K562 (cell line): ENCODE measurements around the gene PIP5KL1. TPM values are rescaled to one million over a fixed set of nuclear protein-coding genes. Genes with fewer than 3 reads are reported as not detected.

Experiments
- ATAC-seq: fragments of 200-7000 bp; cut with Tn5 transposase; 3 replicates; pipeline ENCODE4 v1.9.1; 2020; ENCODE audit warnings: moderate library complexity
- BruUV-seq: library from RNA; stranded (reverse); fragments of 400-500 nt; replicated peaks from 2 replicates; lab custom pipeline; 2021; lab: Mats Ljungman, UMichigan
- CTCF ChIA-PET: fragments of 300-600 bp; formaldehyde crosslinking; extraction: SDS; loops from one replicate; lab custom pipeline; 2021; ENCODE audit warnings: low intra/inter-chr PET ratio; lab: Yijun Ruan, JAX
- POLR2A ChIA-PET: fragments of 300-600, 350-650 bp; sonication (Branson Sonifier 250); formaldehyde crosslinking; extraction: SDS; loops from one replicate; lab custom pipeline; 2021; ENCODE audit warnings: antibody characterized with exemption, inconsistent platforms; lab: Yijun Ruan, JAX
- DNase-seq, 4 experiments: peaks; one replicate each; pipeline versions ENCODE4 v3.0.0 to v3.0.0-alpha.2; 2011 to 2018; ENCODE audit warnings: low spot score in 3 of 4, mixed read lengths in 3 of 4; ENCODE audit errors: extremely low read depth in 1 of 4
- FAIRE-seq: peaks from 2 replicates; lab custom pipeline; 2011; peaks lifted over from hg19 to GRCh38; lab: Jason Lieb, UNC
- H2AFZ ChIP-seq: 2 replicates; pipeline ENCODE4 v1.6.0; 2011; ENCODE audit warnings: low read depth, low read length, control low read depth, inconsistent platforms
- H3K27ac ChIP-seq: fragments of 200-600 bp; 3 replicates; pipeline ENCODE4 v1.8.0; 2011; ENCODE audit warnings: low read depth, mild to moderate bottlenecking, control low read depth, inconsistent platforms, low read length, moderate library complexity, mixed read lengths; ENCODE audit errors: extremely low read depth
- H3K27me3 ChIP-seq, 2 experiments: fragments of 300-600 bp in 1 of 2; 2 replicates in 1 of 2; 3 replicates in 1 of 2; pipeline versions ENCODE4 v1.6.0 to v1.8.0; 2011; ENCODE audit warnings: inconsistent platforms in 2 of 2, low read length in 2 of 2, mild to moderate bottlenecking in 1 of 2, mixed read lengths in 1 of 2, moderate library complexity in 1 of 2; ENCODE audit not compliant: control insufficient read depth in 2 of 2, insufficient read depth in 2 of 2
- H3K36me3 ChIP-seq: fragments of 300-600 bp; 3 replicates; pipeline ENCODE4 v1.8.0; 2011; ENCODE audit warnings: mild to moderate bottlenecking, low read length, inconsistent platforms; ENCODE audit not compliant: control insufficient read depth, insufficient read depth
- H3K4me1 ChIP-seq, 2 experiments: fragments of 200-600 bp in 1 of 2; replicated peaks in 1 of 2; 2 replicates in 1 of 2; 3 replicates in 1 of 2; pipeline versions ENCODE4 v1.5.1 to v1.8.0; 2011; ENCODE audit warnings: inconsistent platforms in 2 of 2, low read length in 2 of 2, mild to moderate bottlenecking in 1 of 2, mixed read lengths in 1 of 2, moderate library complexity in 1 of 2; ENCODE audit not compliant: control insufficient read depth in 2 of 2, insufficient read depth in 2 of 2
- H3K4me2 ChIP-seq: 2 replicates; pipeline ENCODE4 v1.6.1; 2011; ENCODE audit warnings: low read length, control low read depth, inconsistent platforms, mixed read lengths; ENCODE audit not compliant: insufficient read depth
- H3K4me3 ChIP-seq: fragments of 200-600 bp; sonication (generic), shearing (Covaris generic); 2 replicates; pipeline ENCODE4 v1.5.1; 2016; ENCODE audit warnings: control low read depth, inconsistent platforms
- H3K79me2 ChIP-seq: fragments of 200-600 bp; 3 replicates; pipeline ENCODE4 v1.8.0; 2011; ENCODE audit warnings: low read length, inconsistent platforms; ENCODE audit not compliant: control insufficient read depth, insufficient read depth
- H3K9ac ChIP-seq, 2 experiments: 2 replicates each; pipeline versions ENCODE4 v1.6.0 to v1.6.1; 2011; ENCODE audit warnings: low read depth in 2 of 2, low read length in 2 of 2, control low read depth in 1 of 2, inconsistent platforms in 1 of 2, mild to moderate bottlenecking in 1 of 2, mixed read lengths in 1 of 2; ENCODE audit not compliant: insufficient read depth in 1 of 2
- H3K9me1 ChIP-seq: one replicate; pipeline ENCODE4 v1.6.0; 2011; ENCODE audit warnings: inconsistent platforms, mild to moderate bottlenecking, low read length, moderate library complexity; ENCODE audit not compliant: control insufficient read depth, insufficient read depth
- H3K9me3 ChIP-seq: replicated peaks from 2 replicates; pipeline ENCODE4 v1.5.1; 2011; ENCODE audit warnings: low read depth, low read length, inconsistent platforms; ENCODE audit not compliant: control insufficient read depth, insufficient read depth
- H4K20me1 ChIP-seq: replicated peaks from 2 replicates; pipeline ENCODE4 v1.6.1; 2011; ENCODE audit warnings: low read length, inconsistent platforms, mixed read lengths; ENCODE audit not compliant: control insufficient read depth, insufficient read depth
- MAFG ChIP-seq: fragments of 450-650 bp; conservative IDR thresholded peaks from 2 replicates; pipeline ENCODE4 v1.6.1; 2016; ENCODE audit warnings: missing genetic modification characterization, missing compliant biosample characterization
- NFIC ChIP-seq: fragments of 450-650 bp; IDR thresholded peaks from 2 replicates; pipeline ENCODE4 v1.6.1; 2017; ENCODE audit warnings: mild to moderate bottlenecking, inconsistent platforms
- NR2C1 ChIP-seq, 2 experiments: fragments of 450-650 bp; IDR thresholded peaks; 2 replicates each; pipeline ENCODE4 v1.6.1; 2017; ENCODE audit warnings: mild to moderate bottlenecking in 2 of 2, antibody characterized with exemption in 1 of 2, inconsistent platforms in 1 of 2, missing compliant biosample characterization in 1 of 2, missing genetic modification characterization in 1 of 2
- SMAD1 ChIP-seq: fragments of 150-350 bp; IDR thresholded peaks from 2 replicates; pipeline ENCODE4 v1.6.1; 2014; ENCODE audit warnings: low read length, low read depth; ENCODE audit not compliant: partially characterized antibody
- ZEB2 ChIP-seq: fragments of 450-650 bp; IDR thresholded peaks from 2 replicates; pipeline ENCODE4 v1.6.1; 2016
- ZNF124 ChIP-seq: sonication (generic); formaldehyde crosslinking; IDR thresholded peaks from 2 replicates; pipeline ENCODE4 v1.8.1; 2022; ENCODE audit warnings: missing genetic modification reagents
- WGBS: fragments of 100-300 bp; shearing (Covaris generic); methylation state at CpG from one replicate; pipeline ENCODE4 v1.1.6; 2016; ENCODE audit warnings: low coverage, mixed read lengths; ENCODE audit not compliant: insufficient coverage; ENCODE audit errors: missing lambda C conversion rate; 5-methylcytosine and 5-hydroxymethylcytosine counted together
- in situ Hi-C: fragments of 300-500 bp; cut with MboI; formaldehyde crosslinking; loops from 4 replicates; pipeline ENCODE4 v1.15.0; 2018; ENCODE audit warnings: inconsistent platforms, mixed read lengths
- intact Hi-C: fragments of 100-400 bp; cut with micrococcal nuclease; formaldehyde crosslinking; loops from 2 replicates; pipeline ENCODE4 v1.14.2; 2022
- polyA plus RNA-seq, 8 experiments: library from polyadenylated mRNA; depleted of rRNA in 4 of 8; stranded (reverse) in 5 of 8; unstranded in 3 of 8; fragments of >200 nt; fragmentation: Nextera tagmentation in 2 of 8; fragmentation: Illumina TruSeq in 1 of 8; extraction: Ambion mirVana in 2 of 8; extraction: Trizol in 1 of 8; gene quantifications; 2 replicates each; pipeline versions ENCODE4 v1.2.1 to v1.2.3, GENCODE V29; 2011 to 2014; ENCODE audit warnings: inconsistent platforms in 1 of 8, missing spikeins in 1 of 8
- total RNA-seq, 7 experiments: library from RNA; depleted of rRNA in 6 of 7; stranded (reverse); fragments of >200 nt in 6 of 7; fragmentation: Illumina TruSeq in 2 of 7; extraction: Trizol in 2 of 7; gene quantifications; 2 replicates each; pipeline versions ENCODE4 v1.2.1 to v1.2.3, GENCODE V29; 2011 to 2021; ENCODE audit warnings: low replicate concordance in 1 of 7

Gene PIP5KL1
- total and polyA plus RNA-seq, 9 of the 15 experiments (the other 6 are each of a cell fraction or from before 2014, with no cell fraction given): 0.18 to 4.8 (median 1.2) TPM

GRCh38 chr9:127967151-127967809 is 36.7 kb upstream of the PIP5KL1 start:
- ChIA-PET POLR2A (interaction anchor here (0.7 kb wide), 1 partner anchor 9 kb away, joined by 3 read pairs; no protein-coding TSS in a partner anchor), CTCF (no interaction called here)
- H3K79me2 ChIP-seq: peaks cover 68% of the 10 kb centered on the region
- TF ChIP-seq MAFG (tag) (no peak), ZEB2 (no peak)
- no peaks in the 10 kb centered on the region for H3K36me3 ChIP-seq
- H3K27ac ChIP-seq: no peak overlapping the region
- H3K27me3 ChIP-seq: no peaks in the 10 kb centered on the region
- DNase-seq (no peak), FAIRE-seq (no peak), ATAC-seq (no peak)
- H3K9me3 ChIP-seq: no peaks in the 10 kb centered on the region
- WGBS: 53% methylated on average over 9 of the region's 9 CpGs
- H3K9ac ChIP-seq: peak overlapping the region in 1 of 2 experiments; percentile 68; a peak in 2 of 4 replicates
- BruUV-seq: no TSS peak
- H3K9me1 ChIP-seq: no peaks in the 10 kb centered on the region
- peaks cover 5% of the 10 kb centered on the region; the same call in 1 of the 2 replicates for H4K20me1 ChIP-seq
- no peak overlapping the region for H2AFZ ChIP-seq
- H3K4me2 ChIP-seq: no peak overlapping the region
- intact Hi-C loops: no loop called here
- in situ Hi-C loops: loop anchor here (10.0 kb wide), 1 partner anchor 68 kb away; no protein-coding TSS in a partner anchor
- peaks cover 45 to 89% of the 10 kb centered on the region in 2 experiments for H3K4me1 ChIP-seq
- no peak overlapping the region for H3K4me3 ChIP-seq

GRCh38 chr9:127966416-127967150 is 36.0 kb upstream of the PIP5KL1 start:
- H3K9me1 ChIP-seq: no peaks in the 10 kb centered on the region
- H3K79me2 ChIP-seq: peaks cover 64% of the 10 kb centered on the region
- H3K4me2 ChIP-seq: no peak overlapping the region
- H4K20me1 ChIP-seq: no peaks in the 10 kb centered on the region
- H3K9me3 ChIP-seq: no peaks in the 10 kb centered on the region
- no TSS peak for BruUV-seq
- intact Hi-C loops (no loop called here), in situ Hi-C loops (loop anchor here (10.0 kb wide), 1 partner anchor 68 kb away; no protein-coding TSS in a partner anchor)
- CTCF ChIA-PET: no interaction called here
- no peak overlapping the region for H2AFZ ChIP-seq
- peaks cover 45 to 85% of the 10 kb centered on the region in 2 experiments for H3K4me1 ChIP-seq
- POLR2A ChIA-PET: interaction anchor here (0.6 to 3.6 kb wide), 2 partner anchors 8 to 12 kb away, joined by 3 to 18 read pairs; no protein-coding TSS in a partner anchor
- H3K4me3 ChIP-seq: no peak overlapping the region
- H3K27ac ChIP-seq: no peak overlapping the region
- DNase-seq: no peak
- H3K36me3 ChIP-seq: no peaks in the 10 kb centered on the region
- H3K27me3 ChIP-seq: no peaks in the 10 kb centered on the region
- no peak for FAIRE-seq
- WGBS: 90% methylated on average over 7 of the region's 8 CpGs
- no peak for ATAC-seq
- peak overlapping the region in 1 of 2 experiments; percentile 68; a peak in 1 of 4 replicates for H3K9ac ChIP-seq
- TF ChIP-seq SMAD1 (no peak), ZNF124 (no peak), NR2C1 (IDR thresholded peaks at IDR 0.05) (no peak), NR2C1 (tag; IDR thresholded peaks at IDR 0.05) (peak; percentile 18; the same call in 1 of the 2 replicates), NFIC (peak; percentile 28; the same call in 1 of the 2 replicates)
